Measurements from ENCODE around the gene C6orf47. TPM values are rescaled to one million over a fixed set of nuclear protein-coding genes. Genes with fewer than 3 reads are reported as not detected.

Gene C6orf47
- total and polyA plus RNA-seq, 2 of the 13 experiments (the other 11 are each of a cell fraction or from before 2014, with no cell fraction given) = 1.7 to 18.1 TPM

DNA sequence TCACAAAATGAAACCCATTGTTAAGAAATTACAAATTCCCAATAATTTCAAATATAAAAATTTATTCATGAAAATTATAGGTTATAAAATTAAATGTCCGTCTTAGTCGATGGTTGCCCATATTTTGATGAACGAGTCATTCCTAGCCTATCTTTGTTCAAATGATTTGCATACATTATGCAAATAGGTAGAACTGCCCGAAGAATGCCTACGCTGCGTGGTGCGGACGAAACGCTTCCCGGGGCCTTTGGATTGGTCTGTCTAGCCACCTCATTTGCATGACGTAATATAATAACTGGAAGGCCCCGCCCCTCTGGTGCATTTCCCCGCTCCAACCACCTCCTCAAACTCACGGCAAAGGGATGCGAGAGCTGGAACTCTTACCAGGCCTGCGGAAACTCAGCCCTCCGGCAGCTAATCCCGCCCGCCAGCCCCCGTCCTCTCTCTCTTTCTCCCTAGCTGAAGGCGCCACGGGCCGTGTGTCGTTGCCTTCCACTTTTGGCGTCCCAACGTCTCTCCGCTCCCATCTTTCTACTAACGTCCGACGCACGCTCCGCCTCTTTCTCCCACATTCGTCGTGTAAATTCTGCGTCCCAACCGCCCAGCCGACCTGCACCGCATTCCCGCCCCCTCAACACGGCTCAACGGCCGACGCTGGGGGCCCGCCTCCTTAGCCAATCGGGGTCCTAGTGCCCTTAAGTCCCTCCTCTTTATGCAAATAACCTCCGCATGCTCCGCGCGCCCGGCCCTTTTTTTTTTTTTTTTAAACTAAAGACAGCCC is 40.6 kb downstream of the C6orf47 start (continued):
- TF ChIP-seq ZBTB44 (CRISPR knock-in tag; IDR thresholded peaks at IDR 0.05) (peak; percentile 43; the same call in 1 of the 2 replicates), HES4 (CRISPR knock-in tag; IDR thresholded peaks at IDR 0.05; ENCODE audit: borderline replicate concordance) (peak; percentile 69; the same call in 1 of the 2 replicates), ZNF841 (CRISPR knock-in tag; IDR thresholded peaks at IDR 0.05; ENCODE audit: borderline replicate concordance) (peak; percentile 89; the same call in 1 of the 2 replicates), RFX3 (CRISPR knock-in tag; IDR thresholded peaks at IDR 0.05) (no peak), MAFG (CRISPR knock-in tag; IDR thresholded peaks at IDR 0.05) (no peak), ZHX2 (IDR thresholded peaks at IDR 0.05; ENCODE audit: low read depth) (peak; percentile 90), ZHX2 (CRISPR knock-in tag; IDR thresholded peaks at IDR 0.05; ENCODE audit: borderline replicate concordance) (peak; percentile 80; the same call in 1 of the 2 replicates), ZNF629 (CRISPR knock-in tag; conservative IDR thresholded peaks at IDR 0.05) (0 out of 2 replicates have a peak, but pooled peaks have one; percentile 10), THYN1 (CRISPR knock-in tag; IDR thresholded peaks at IDR 0.05; ENCODE audit: borderline replicate concordance, low read depth) (0 out of 2 replicates have a peak, but pooled peaks have one; percentile 45), ZNF547 (CRISPR knock-in tag; IDR thresholded peaks at IDR 0.05) (no peak; the same call in 1 of the 2 replicates), ZNF557 (CRISPR knock-in tag; IDR thresholded peaks at IDR 0.05) (peak; percentile 92; the same call in 1 of the 2 replicates), ZNF180 (CRISPR knock-in tag; IDR thresholded peaks at IDR 0.05; ENCODE audit: borderline replicate concordance, low read depth) (no peak), CBX5 (CRISPR knock-in tag; IDR thresholded peaks at IDR 0.05; ENCODE audit: borderline replicate concordance) (peak; percentile 72; the same call in 1 of the 2 replicates), SIX1 (CRISPR knock-in tag; IDR thresholded peaks at IDR 0.05; ENCODE audit: borderline replicate concordance) (0 out of 2 replicates have a peak, but pooled peaks have one; percentile 34), ZNF781 (CRISPR knock-in tag; IDR thresholded peaks at IDR 0.05; ENCODE audit: borderline replicate concordance, not compliant biosample characterization) (peak; percentile 95), ZNF543 (CRISPR knock-in tag; IDR thresholded peaks at IDR 0.05) (no peak; the same call in 1 of the 2 replicates)

All from HepG2 (cell line).